Measurements from ENCODE around the gene LRSAM1.

LRSAM1 gene

GRCh38 chr9:127517620-127518019, 66.3 kb downstream of the LRSAM1 start:
- DNase-seq (ENCODE audit: low read depth) = no peak

DNA sequence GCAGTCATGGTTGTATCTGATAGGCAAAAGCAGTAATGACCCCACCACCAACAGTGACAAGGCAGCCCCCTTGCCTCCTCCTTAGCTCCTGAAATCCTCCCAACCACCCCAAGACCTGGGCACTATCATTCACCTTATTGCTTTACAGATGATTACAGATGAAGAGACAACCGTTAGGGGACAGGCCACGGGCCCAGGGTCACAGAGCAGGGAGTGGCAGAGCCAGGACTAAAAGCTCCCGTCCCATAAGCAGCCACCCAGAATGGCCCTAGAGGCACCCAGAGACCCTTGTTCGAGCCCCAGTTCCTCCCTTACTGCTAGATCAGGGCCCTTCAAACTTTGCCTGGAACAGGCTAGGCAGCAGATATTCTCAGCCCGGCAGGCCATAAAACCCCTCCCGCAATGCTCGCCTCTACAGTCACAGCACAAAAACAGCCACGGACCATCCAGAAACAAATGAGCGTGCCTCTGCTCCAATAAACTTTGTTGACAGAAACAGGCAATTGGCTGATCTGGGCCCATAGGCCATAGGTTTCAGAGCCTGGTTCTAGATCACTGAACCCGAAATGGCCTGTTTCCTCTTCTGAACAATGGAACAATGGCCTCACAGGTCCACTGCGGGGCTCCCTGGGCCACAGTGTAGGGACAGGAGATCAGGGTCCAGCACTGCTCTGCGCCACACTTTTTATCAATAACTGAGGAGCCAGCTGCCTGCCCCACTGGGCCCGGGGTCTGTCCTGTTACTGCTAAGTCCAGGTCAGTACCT, 67.0 kb downstream of the LRSAM1 start:
- no peak for DNase-seq (ENCODE audit: low read depth)

DNA sequence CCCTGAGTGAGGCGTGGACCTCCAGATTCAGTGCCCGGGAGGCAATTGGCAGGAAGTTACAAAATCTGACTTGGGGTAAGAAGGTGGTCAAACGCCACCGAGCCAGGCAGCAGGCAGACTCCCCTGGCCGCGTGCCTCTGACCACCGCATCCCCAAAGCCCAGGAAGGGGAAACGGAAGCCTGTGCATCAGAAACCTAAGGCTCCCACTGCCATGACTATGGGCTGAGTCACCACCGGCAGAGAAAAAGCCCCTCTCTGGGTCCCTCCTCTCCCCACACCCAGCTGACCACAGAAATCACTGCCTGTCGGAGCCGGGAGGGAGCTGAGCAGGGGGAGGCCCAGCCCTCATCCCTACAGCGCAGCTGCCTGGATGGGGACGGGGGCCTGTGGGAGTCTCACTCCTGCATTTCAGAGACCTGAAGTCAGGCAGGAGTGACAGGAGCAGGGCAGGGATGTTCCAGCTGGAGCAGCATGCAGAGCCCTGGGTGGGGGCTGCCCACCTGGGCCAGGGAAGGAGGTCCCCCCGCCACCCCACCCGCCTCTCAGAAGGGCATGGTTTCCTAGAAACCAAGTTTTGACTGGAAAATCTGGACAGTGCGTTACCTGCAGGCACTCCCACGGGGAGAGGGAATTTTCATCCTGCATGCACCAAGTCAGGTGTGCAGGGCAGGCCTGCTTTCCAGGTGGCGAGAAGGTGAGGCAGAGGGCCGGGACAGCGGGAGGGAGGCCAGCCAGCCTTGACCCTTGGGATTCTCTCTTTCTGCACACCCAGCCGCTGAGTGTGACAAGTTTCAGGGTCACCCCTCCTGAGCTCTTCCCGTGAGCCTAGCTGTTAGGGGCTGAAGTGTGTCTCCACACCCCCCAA, 68.2 kb downstream of the LRSAM1 start:
- no peak for DNase-seq (ENCODE audit: low read depth)

- DNase-seq (ENCODE audit: low read depth) = no peak
These were observed 69.9 kb downstream of the LRSAM1 start for GRCh38 chr9:127520941-127521918.

DNA sequence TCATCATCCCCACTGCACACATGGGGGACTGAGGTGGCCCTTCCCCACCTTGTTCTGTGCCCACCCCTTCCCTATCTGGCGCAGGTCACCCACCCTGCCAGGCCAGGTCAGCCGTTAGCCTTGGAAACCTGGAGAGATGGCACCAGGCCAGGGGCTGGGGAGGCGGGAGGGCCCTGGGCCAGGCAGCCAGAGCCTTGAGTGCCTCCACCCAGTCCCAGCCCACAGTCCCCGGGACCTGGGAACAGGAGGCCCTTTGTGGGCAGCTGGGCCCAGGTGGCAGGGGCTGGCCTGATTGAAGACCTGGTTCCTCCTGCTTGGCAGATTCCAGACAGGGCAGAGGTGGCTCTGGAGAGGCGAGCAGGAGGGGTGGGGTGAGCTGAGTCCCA, 70.6 kb downstream of the LRSAM1 start:
- no peak for DNase-seq (ENCODE audit: low read depth)

GRCh38 chr9:127522727-127523126, 71.4 kb downstream of the LRSAM1 start:
- DNase-seq (ENCODE audit: low read depth) = no peak

DNA sequence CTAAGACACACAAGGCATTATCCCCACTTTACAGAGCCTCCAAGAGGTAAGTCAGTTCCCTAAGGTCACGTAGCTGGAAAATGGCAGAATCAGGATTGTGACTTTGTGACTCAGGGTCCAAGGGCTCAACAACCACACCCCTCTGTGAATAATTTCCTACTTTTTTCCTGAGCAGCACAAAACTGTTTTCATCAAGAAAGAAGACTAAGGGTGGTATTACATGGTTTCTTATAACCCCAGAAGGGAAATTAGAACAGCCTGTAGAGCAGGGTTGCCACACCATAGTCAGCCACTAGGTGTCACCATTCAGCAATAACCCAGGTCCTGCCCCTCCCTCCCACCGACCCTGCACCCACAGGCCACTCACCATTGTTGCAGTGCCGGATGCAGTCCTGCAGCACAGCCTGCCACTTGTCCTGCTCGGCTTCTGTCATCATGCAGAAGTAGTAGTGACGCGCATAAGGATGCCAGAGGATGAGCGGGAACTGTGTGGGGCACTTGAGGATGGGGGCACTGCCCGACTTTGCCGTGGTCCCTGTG, 72.1 kb downstream of the LRSAM1 start:
- no peak for DNase-seq (ENCODE audit: low read depth)

- no peak for DNase-seq (ENCODE audit: low read depth)
These were observed 73.1 kb downstream of the LRSAM1 start for GRCh38 chr9:127524373-127524772.

DNA sequence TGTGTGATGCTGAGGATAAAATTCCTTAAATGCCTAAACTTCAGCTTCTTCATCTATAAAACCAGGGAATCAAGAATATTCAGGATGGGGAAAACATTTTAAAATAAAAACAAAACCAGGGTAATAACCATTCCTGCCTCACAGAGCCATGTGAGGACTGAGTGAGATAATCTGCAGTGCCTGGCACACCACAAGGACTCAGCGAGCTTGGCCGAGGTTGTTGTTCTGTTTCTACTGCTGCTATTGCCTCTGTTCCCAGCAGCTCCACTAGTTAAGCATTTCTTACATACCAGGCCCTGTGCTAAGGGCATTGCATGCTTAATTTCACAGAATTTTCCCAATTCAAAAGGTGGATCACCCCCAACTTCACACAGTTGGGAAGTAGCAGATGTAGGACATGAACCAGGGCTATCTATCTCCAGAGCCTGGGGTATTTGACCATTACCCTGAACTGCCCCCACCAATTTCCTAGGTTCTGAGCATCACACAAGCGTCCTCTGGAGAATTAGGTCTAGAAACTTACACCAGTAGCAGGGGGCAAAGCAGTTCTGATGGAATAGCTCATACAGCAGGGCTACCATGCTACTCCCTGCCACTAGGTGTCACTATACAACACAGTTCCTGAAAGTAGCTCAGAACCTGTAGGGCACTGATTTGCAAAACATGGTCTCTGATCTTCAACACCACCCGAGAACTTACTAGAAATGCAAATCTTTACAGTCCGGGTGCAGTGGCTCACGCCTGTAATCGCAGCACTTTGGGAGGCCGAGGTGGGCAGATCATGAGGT, 74.3 kb downstream of the LRSAM1 start:
- DNase-seq (ENCODE audit: low read depth) = no peak

DNA sequence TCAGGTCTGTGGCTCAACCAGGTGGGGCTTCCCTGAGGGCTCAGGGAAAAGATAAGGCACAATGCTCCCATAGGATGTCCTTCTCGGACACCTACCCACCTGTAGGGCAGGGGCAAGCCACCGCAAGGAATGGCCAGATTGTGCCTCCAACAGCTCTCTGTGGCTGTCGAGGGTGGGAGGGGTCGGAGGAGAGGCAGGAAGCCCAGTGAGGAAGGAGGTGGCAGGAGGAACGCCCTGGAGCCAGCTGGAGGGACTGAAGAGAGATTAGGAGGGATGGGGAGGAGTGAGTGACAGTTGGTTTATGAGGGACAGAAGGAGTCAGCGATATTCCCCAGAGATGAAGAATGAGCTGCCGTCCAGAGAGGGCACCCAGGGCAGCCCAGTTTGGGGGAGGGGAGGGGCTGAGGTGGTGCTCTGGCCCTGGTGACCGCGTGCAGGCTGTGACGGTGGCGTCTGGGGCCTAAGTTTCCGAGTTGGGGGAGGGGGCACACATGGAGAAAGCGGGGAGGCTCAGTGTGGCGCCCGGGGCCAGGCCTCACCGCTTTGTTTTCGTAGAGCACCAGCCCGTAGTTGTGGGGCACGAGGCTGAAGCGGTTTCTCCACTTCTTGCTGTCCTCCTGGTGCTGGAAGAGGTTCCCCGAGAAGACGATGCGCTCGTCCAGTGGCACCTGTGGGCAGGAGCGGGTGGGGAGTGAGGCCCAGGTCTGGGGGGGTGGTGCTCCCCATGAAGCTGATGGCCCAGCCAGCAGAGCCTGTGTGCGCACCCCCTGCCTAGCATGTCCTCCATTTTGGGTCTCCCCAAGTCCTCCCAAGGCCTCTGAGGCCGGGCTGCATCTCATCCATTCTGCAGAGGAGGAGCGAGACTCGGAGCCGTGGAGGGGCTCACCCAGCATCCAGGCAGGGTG, 75.6 kb downstream of the LRSAM1 start:
- DNase-seq (ENCODE audit: low read depth) = no peak

DNA sequence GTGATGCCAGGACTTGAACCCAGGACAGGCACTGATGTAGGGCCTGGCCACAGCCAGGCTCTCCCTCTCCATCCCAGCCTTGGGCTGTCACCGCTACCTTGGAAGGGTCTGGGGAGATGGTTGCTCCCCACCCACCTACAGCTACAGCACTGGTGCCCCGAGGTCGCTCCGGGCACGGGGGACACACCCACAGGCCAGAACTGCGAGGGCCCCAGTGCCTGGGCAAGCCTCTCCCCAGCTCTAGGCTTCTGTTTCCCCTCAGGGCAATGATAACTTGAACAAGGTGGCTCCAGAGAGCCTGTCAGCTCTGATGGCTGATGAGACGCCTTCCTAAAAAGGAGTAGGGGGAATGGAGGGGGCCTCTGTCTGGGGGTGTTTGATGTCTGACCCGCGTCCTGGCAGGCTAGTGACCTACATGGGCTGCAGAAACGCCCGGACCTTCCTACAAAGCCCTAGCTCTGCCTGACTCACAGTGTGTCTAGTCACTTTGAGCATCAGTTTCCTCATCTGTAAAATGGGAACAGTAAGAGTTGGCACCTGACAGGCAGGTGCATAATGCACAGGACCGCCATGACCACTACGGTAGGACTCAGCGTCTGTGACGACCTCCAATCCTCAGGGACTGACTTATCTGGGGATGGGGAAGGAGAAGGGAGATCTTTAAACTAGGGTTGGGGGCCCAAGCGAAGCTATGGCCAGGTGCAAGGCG, 76.4 kb downstream of the LRSAM1 start:
- DNase-seq (ENCODE audit: low read depth) = no peak

GRCh38 chr9:127528422-127529251, 77.3 kb downstream of the LRSAM1 start:
- DNase-seq (ENCODE audit: low read depth) = no peak

- no peak for DNase-seq (ENCODE audit: low read depth)
These were observed 78.4 kb downstream of the LRSAM1 start for GRCh38 chr9:127529671-127530070.

DNA sequence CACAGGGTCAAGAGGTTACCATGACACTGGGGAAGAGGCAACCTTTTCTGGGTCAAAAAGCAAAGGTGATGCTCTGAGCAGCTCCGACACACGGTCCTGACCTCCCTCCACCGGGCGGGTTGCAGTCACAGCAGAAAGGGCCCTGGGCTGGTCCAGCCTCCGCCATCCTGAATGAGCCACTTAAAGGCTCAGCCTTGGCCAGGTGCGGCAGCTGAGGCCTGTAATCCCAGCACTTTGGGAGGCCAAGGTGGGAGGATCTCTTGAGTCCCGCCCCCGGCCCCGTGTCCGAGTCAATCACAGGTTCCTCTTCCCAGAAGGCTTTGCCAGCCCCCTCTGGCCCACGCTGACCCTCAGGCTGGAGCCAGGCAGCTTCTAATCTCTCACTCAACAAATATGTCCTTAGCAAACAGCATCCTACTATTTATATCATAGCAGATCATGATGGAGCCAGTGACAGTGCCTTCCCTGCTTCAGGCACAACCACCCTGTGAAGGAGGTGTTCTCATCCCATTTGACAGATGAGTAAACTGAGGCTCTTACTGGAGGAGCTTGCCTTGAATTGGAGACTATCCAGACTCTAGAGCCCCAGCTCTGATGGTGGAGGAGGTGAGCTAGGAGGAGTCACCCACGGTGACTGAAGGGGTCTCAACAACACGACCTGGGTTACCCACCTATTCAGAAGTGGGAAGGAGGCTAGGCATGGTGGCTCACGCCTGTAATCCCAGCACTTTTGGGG, 79.1 kb downstream of the LRSAM1 start:
- no peak for DNase-seq (ENCODE audit: low read depth)

DNA sequence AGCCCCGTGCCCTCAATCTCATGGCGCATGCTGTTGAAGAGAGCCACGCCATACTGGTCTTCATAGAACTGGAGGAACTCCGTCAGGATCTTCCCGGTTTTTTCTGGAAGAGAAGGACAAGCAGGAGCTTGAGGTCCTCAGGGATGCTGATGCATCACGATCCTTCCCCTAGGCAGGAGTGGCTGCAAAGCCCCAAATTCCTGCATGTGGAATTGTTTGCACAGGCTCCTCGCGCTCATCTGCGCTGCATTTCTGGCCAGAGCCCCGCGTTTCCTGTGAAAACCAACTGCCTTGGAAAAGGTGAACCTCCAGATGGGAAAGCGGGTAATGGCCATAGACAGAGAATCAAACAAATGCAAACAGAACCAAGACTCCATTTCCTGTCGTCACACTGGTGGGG, 80.4 kb downstream of the LRSAM1 start:
- no peak for DNase-seq (ENCODE audit: low read depth)

DNA sequence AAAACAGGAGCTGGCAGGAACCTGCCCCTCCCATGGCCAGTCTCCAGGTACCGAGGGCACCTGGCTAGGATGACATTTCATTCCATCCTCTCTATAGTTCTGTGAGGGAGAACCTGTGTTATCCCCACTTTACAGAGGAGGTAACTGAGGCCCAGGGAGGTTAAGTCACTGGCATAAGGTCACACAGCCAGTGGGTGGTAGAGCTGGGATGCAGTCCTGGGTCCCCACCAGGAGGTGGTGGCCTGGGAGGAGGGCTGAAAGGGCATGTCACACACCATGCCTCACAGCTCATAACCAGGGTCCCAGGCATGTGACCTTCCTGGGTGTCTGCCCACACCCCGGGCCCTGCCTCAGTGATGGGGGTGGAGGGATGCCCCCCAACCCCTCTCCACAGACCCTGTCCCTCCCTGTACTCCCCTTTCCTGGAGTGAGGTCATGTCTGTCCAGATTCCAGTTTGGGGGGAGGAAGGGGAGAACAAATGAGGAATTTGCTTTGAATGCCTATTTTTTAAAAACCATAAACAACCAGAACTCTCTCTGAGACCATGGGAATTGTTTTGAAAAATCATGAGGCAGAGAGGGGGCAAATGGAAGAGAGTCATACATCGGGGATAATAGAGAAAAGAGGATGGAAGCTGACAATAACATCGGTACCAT, 83.1 kb downstream of the LRSAM1 start:
- no peak for DNase-seq (ENCODE audit: low read depth)

DNA sequence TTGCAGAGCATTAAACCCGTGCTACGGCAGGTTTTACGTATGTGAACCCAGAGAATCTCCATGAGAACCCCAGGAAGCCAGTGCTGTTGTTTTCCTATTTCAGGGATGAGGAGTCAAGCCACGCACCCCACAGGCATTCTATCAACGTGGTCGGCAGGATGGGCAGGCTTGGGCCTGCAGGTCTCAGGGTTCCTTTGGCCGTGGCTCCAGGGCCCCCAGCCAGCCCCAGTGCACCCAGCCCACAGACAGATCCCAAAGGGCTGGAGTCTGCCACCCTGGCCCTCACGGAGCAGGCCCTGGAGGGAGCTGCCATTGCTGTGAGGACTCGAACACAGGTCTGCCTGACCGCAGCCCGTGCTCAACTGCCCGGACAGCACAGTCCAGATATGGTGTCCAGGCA, 83.6 kb downstream of the LRSAM1 start:
- no peak for DNase-seq (ENCODE audit: low read depth)

Data from stimulated activated CD8-positive, alpha-beta memory T cell treated with anti-CD3 and anti-CD28 coated beads, Interleukin-15, amount 100 ng/mL, for 1 hour (primary cell).